Stimulated activated naive B cell treated with anti-CD40 and anti-IgM and Interleukin-4, amounts not matched to agents 10 μg/mL and 1 μg/mL and 100 μg/mL, for 72 hours (primary cell): Measurements from ENCODE around the gene GPA33.

Experiments
- ATAC-seq, 2 donors: fragments of 150-1000 bp; cut with Tn5 transposase; replicated peaks; 2 replicates each; pipeline ENCODE4 v1.10.0; 2021; ENCODE audit warnings: moderate library complexity in 1 of 2
- DNase-seq: peaks from one replicate; pipeline ENCODE4 v3.0.0; 2021
- H3K27ac Mint-ChIP-seq: one replicate; pipeline ENCODE4 v1.8.0; 2022; ENCODE audit warnings: mild to moderate bottlenecking, mixed read lengths
- H3K27me3 Mint-ChIP-seq, 2 donors: one replicate each; pipeline ENCODE4 v1.8.0; 2022; ENCODE audit warnings: mixed read lengths in 2 of 2
- H3K36me3 Mint-ChIP-seq, 2 donors: one replicate each; pipeline ENCODE4 v1.8.0; 2022; ENCODE audit warnings: mixed read lengths in 2 of 2, mild to moderate bottlenecking in 1 of 2
- H3K4me1 Mint-ChIP-seq, 2 donors: one replicate each; pipeline ENCODE4 v1.8.0; 2022; ENCODE audit warnings: mixed read lengths in 2 of 2, mild to moderate bottlenecking in 1 of 2
- H3K4me3 Mint-ChIP-seq, 2 donors: one replicate each; pipeline ENCODE4 v1.8.0; 2022; ENCODE audit warnings: mild to moderate bottlenecking in 2 of 2, mixed read lengths in 2 of 2, moderate library complexity in 1 of 2
- H3K9me3 Mint-ChIP-seq, 2 donors: one replicate each; pipeline ENCODE4 v1.8.0; 2022; ENCODE audit warnings: mixed read lengths in 2 of 2, mild to moderate bottlenecking in 1 of 2

The GPA33 gene

GRCh38 chr1:167088746-167089417 is 1.3 kb downstream of the GPA33 start:
- Mint-ChIP-seq H3K27me3 (no peaks in the 10 kb centered on the region), H3K36me3 (no peaks in the 10 kb centered on the region), H3K4me1 (peaks cover 12 to 20% of the 10 kb centered on the region in 2 donors), H3K9me3 (no peaks in the 10 kb centered on the region), H3K4me3 (no peak overlapping the region), H3K27ac (no peak overlapping the region)
- no peak for DNase-seq
- ATAC-seq = no peak

GRCh38 chr1:167086768-167087167 is 3.4 kb downstream of the GPA33 start:
- peaks cover 15 to 20% of the 10 kb centered on the region in 2 donors for H3K4me1 Mint-ChIP-seq
- no peaks in the 10 kb centered on the region for H3K9me3 Mint-ChIP-seq
- no peak for ATAC-seq
- H3K27me3 Mint-ChIP-seq = peaks cover 5 to 6% of the 10 kb centered on the region in 2 donors
- no peak overlapping the region for H3K4me3 Mint-ChIP-seq
- H3K36me3 Mint-ChIP-seq = no peaks in the 10 kb centered on the region
- no peak for DNase-seq
- no peak overlapping the region for H3K27ac Mint-ChIP-seq

- no peak overlapping the region for H3K27ac Mint-ChIP-seq
Measured at GRCh38 chr1:167086033-167086432, 4.1 kb downstream of the GPA33 start.

GRCh38 chr1:167084757-167085156 is 5.4 kb downstream of the GPA33 start:
- Mint-ChIP-seq H3K4me1 (peaks cover 7 to 8% of the 10 kb centered on the region in 2 donors), H3K27ac (no peak overlapping the region), H3K9me3 (no peaks in the 10 kb centered on the region), H3K4me3 (no peak overlapping the region), H3K27me3 (peaks cover 6 to 14% of the 10 kb centered on the region in 2 donors), H3K36me3 (no peaks in the 10 kb centered on the region)
- ATAC-seq = no peak
- no peak for DNase-seq

More at GRCh38 chr1:167086033-167086432, 4.1 kb downstream of the GPA33 start:
- H3K4me3 Mint-ChIP-seq = no peak overlapping the region
- H3K4me1 Mint-ChIP-seq = peaks cover 15 to 20% of the 10 kb centered on the region in 2 donors
- H3K36me3 Mint-ChIP-seq = no peaks in the 10 kb centered on the region
- DNase-seq = no peak
- no peak for ATAC-seq
- no peaks in the 10 kb centered on the region for H3K9me3 Mint-ChIP-seq
- peaks cover 5 to 6% of the 10 kb centered on the region in 2 donors for H3K27me3 Mint-ChIP-seq

- peaks cover 6 to 14% of the 10 kb centered on the region in 2 donors for H3K27me3 Mint-ChIP-seq
- H3K4me1 Mint-ChIP-seq = peaks cover 1 to 3% of the 10 kb centered on the region in 2 donors
- DNase-seq (no peak), ATAC-seq (no peak)
- H3K9me3 Mint-ChIP-seq = no peaks in the 10 kb centered on the region
- no peak overlapping the region for H3K4me3 Mint-ChIP-seq
- H3K36me3 Mint-ChIP-seq = no peaks in the 10 kb centered on the region
- no peak overlapping the region for H3K27ac Mint-ChIP-seq
Measured at GRCh38 chr1:167083871-167084270, 6.3 kb downstream of the GPA33 start.

GRCh38 chr1:167083066-167083665 is 7.0 kb downstream of the GPA33 start:
- Mint-ChIP-seq H3K4me1 (peaks cover 0 to 2% of the 10 kb centered on the region in 2 donors), H3K36me3 (no peaks in the 10 kb centered on the region), H3K9me3 (no peaks in the 10 kb centered on the region), H3K4me3 (no peak overlapping the region), H3K27me3 (peaks cover 6 to 14% of the 10 kb centered on the region in 2 donors), H3K27ac (no peak overlapping the region)
- ATAC-seq (no peak), DNase-seq (no peak)

- Mint-ChIP-seq H3K9me3 (no peaks in the 10 kb centered on the region), H3K27me3 (peaks cover 6 to 14% of the 10 kb centered on the region in 2 donors), H3K4me1 (peaks cover 0 to 2% of the 10 kb centered on the region in 2 donors), H3K27ac (no peak overlapping the region), H3K36me3 (no peaks in the 10 kb centered on the region), H3K4me3 (no peak overlapping the region)
- DNase-seq (no peak), ATAC-seq (peak in 1 of 2 donors; percentile 36)
Measured at GRCh38 chr1:167082511-167083027, 7.6 kb downstream of the GPA33 start.

GRCh38 chr1:167081594-167082156 is 8.5 kb downstream of the GPA33 start:
- H3K4me1 Mint-ChIP-seq = peaks cover 0 to 2% of the 10 kb centered on the region in 2 donors
- H3K9me3 Mint-ChIP-seq = no peaks in the 10 kb centered on the region
- no peak overlapping the region for H3K27ac Mint-ChIP-seq
- H3K4me3 Mint-ChIP-seq = no peak overlapping the region
- ATAC-seq = no peak
- no peak for DNase-seq
- H3K27me3 Mint-ChIP-seq = peaks cover 6 to 14% of the 10 kb centered on the region in 2 donors
- H3K36me3 Mint-ChIP-seq = no peaks in the 10 kb centered on the region

GRCh38 chr1:167077868-167078210 is 12.3 kb downstream of the GPA33 start:
- Mint-ChIP-seq H3K4me1 (peaks cover 0 to 4% of the 10 kb centered on the region in 2 donors), H3K36me3 (no peaks in the 10 kb centered on the region), H3K27ac (no peak overlapping the region), H3K4me3 (no peak overlapping the region), H3K27me3 (peaks cover 20 to 23% of the 10 kb centered on the region in 2 donors), H3K9me3 (no peaks in the 10 kb centered on the region)
- ATAC-seq (no peak), DNase-seq (no peak)

GRCh38 chr1:167077128-167077867 is 12.9 kb downstream of the GPA33 start:
- ATAC-seq = no peak
- H3K27me3 Mint-ChIP-seq = peaks cover 17 to 22% of the 10 kb centered on the region in 2 donors

GRCh38 chr1:167076136-167076710 is 14.0 kb downstream of the GPA33 start:
- H3K27me3 Mint-ChIP-seq = peaks cover 14 to 18% of the 10 kb centered on the region in 2 donors
- no peaks in the 10 kb centered on the region for H3K9me3 Mint-ChIP-seq
- DNase-seq (no peak), ATAC-seq (no peak)
- no peaks in the 10 kb centered on the region for H3K36me3 Mint-ChIP-seq
- no peak overlapping the region for H3K4me3 Mint-ChIP-seq
- peaks cover 0 to 5% of the 10 kb centered on the region in 2 donors for H3K4me1 Mint-ChIP-seq
- H3K27ac Mint-ChIP-seq = no peak overlapping the region

More at GRCh38 chr1:167077128-167077867, 12.9 kb downstream of the GPA33 start:
- Mint-ChIP-seq H3K4me1 (peaks cover 0 to 2% of the 10 kb centered on the region in 2 donors), H3K36me3 (no peaks in the 10 kb centered on the region), H3K4me3 (no peak overlapping the region), H3K27ac (no peak overlapping the region), H3K9me3 (no peaks in the 10 kb centered on the region)
- no peak for DNase-seq

GRCh38 chr1:167071286-167071685 is 18.9 kb downstream of the GPA33 start:
- Mint-ChIP-seq H3K9me3 (no peaks in the 10 kb centered on the region), H3K4me3 (no peak overlapping the region), H3K36me3 (no peaks in the 10 kb centered on the region), H3K4me1 (peaks cover 7 to 8% of the 10 kb centered on the region in 2 donors), H3K27me3 (peaks cover 10 to 14% of the 10 kb centered on the region in 2 donors), H3K27ac (no peak overlapping the region)
- ATAC-seq (peak in 1 of 2 donors; percentile 56), DNase-seq (no peak)

- Mint-ChIP-seq H3K36me3 (no peaks in the 10 kb centered on the region), H3K27ac (no peak overlapping the region), H3K9me3 (no peaks in the 10 kb centered on the region), H3K4me1 (peaks cover 7 to 8% of the 10 kb centered on the region in 2 donors), H3K4me3 (no peak overlapping the region), H3K27me3 (peaks cover 0 to 13% of the 10 kb centered on the region in 2 donors)
- no peak for DNase-seq
- no peak for ATAC-seq
Measured at GRCh38 chr1:167068761-167069160, 21.4 kb downstream of the GPA33 start.

GRCh38 chr1:167067904-167068303 is 22.3 kb downstream of the GPA33 start:
- ATAC-seq (no peak), DNase-seq (no peak)
- Mint-ChIP-seq H3K9me3 (no peaks in the 10 kb centered on the region), H3K27ac (no peak overlapping the region), H3K27me3 (peaks cover 0 to 13% of the 10 kb centered on the region in 2 donors), H3K36me3 (no peaks in the 10 kb centered on the region), H3K4me3 (no peak overlapping the region), H3K4me1 (peaks cover 7 to 8% of the 10 kb centered on the region in 2 donors)
